GM18858 (cell line): ENCODE measurements around the gene CHID1.

ENCODE experiments used
- ATAC-seq: cut with Tn5 transposase; IDR thresholded peaks from one replicate; pipeline ENCODE4 v1.9.1; 2021; ENCODE audit not compliant: unreplicated experiment

Gene CHID1

GRCh38 chr11:837990-838307, 72.7 kb downstream of the CHID1 start:
- no peak for ATAC-seq

GRCh38 chr11:837189-837989, 73.2 kb downstream of the CHID1 start:
- no peak for ATAC-seq

GRCh38 chr11:836700-837099, 73.9 kb downstream of the CHID1 start:
- no peak for ATAC-seq

GRCh38 chr11:836274-836673, 74.3 kb downstream of the CHID1 start:
- ATAC-seq: no peak

GRCh38 chr11:834371-835316, 76.0 kb downstream of the CHID1 start:
- ATAC-seq: no peak

- ATAC-seq: no peak
Measured at GRCh38 chr11:833849-834311, 76.7 kb downstream of the CHID1 start.

GRCh38 chr11:833114-833791, 77.4 kb downstream of the CHID1 start:
- ATAC-seq: no peak

- ATAC-seq: no peak
Measured at GRCh38 chr11:832529-833113, 78.0 kb downstream of the CHID1 start, which contains the start of gene CD151. Gene CD151 (plus strand): TSS chr11:832952. CDS start chr11:836070, 3,118 bp downstream.

GRCh38 chr11:831961-832528, 78.6 kb downstream of the CHID1 start:
- ATAC-seq: no peak

GRCh38 chr11:831118-831864, 79.3 kb downstream of the CHID1 start:
- ATAC-seq: no peak

GRCh38 chr11:830295-831117, 80.1 kb downstream of the CHID1 start:
- ATAC-seq: no peak

- no peak for ATAC-seq
Measured at GRCh38 chr11:829847-830294, 80.7 kb downstream of the CHID1 start.

- ATAC-seq: no peak
Measured at GRCh38 chr11:829176-829846, 81.3 kb downstream of the CHID1 start.

- ATAC-seq: no peak
Measured at GRCh38 chr11:828506-829175, 82.0 kb downstream of the CHID1 start.

GRCh38 chr11:827897-828192, 82.8 kb downstream of the CHID1 start, which contains the start of gene CRACR2B:
Gene CRACR2B (plus strand): TSS chr11:827919. CDS start chr11:828608, 689 bp downstream.
- no peak for ATAC-seq

GRCh38 chr11:827146-827896, 83.3 kb downstream of the CHID1 start:
- ATAC-seq: no peak

- ATAC-seq: no peak
Measured at GRCh38 chr11:826836-827145, 83.8 kb downstream of the CHID1 start.
